IPS-20b (cell line): Measurements from ENCODE around the gene PRELID3B.

ENCODE experiments used
- H3K27ac ChIP-seq: one replicate; pipeline ENCODE4 v1.5.1; 2013; ENCODE audit warnings: low read length
- H3K27me3 ChIP-seq: 2 replicates; pipeline ENCODE4 v1.6.1; 2013; ENCODE audit warnings: mild to moderate bottlenecking, low read length, inconsistent platforms; ENCODE audit not compliant: insufficient read depth
- H3K36me3 ChIP-seq: 2 replicates; pipeline ENCODE4 v1.6.1; 2013; ENCODE audit warnings: low read depth, mild to moderate bottlenecking, inconsistent platforms, low read length, moderate library complexity; ENCODE audit not compliant: insufficient read depth
- H3K4me1 ChIP-seq: 2 replicates; pipeline ENCODE4 v1.6.1; 2013; ENCODE audit warnings: mild to moderate bottlenecking, control low read depth, inconsistent platforms, low read length, moderate library complexity; ENCODE audit not compliant: insufficient read depth
- H3K4me3 ChIP-seq: 2 replicates; pipeline ENCODE4 v1.5.1; 2013; ENCODE audit warnings: mild to moderate bottlenecking, low read length, inconsistent platforms
- H3K9ac ChIP-seq: 2 replicates; pipeline ENCODE4 v1.6.1; 2013; ENCODE audit warnings: low read depth, mild to moderate bottlenecking, inconsistent platforms, low read length, moderate library complexity
- H3K9me3 ChIP-seq: 2 replicates; pipeline ENCODE4 v1.6.1; 2013; ENCODE audit warnings: mild to moderate bottlenecking, low read depth, low read length, inconsistent platforms; ENCODE audit not compliant: insufficient read depth

PRELID3B gene

DNA sequence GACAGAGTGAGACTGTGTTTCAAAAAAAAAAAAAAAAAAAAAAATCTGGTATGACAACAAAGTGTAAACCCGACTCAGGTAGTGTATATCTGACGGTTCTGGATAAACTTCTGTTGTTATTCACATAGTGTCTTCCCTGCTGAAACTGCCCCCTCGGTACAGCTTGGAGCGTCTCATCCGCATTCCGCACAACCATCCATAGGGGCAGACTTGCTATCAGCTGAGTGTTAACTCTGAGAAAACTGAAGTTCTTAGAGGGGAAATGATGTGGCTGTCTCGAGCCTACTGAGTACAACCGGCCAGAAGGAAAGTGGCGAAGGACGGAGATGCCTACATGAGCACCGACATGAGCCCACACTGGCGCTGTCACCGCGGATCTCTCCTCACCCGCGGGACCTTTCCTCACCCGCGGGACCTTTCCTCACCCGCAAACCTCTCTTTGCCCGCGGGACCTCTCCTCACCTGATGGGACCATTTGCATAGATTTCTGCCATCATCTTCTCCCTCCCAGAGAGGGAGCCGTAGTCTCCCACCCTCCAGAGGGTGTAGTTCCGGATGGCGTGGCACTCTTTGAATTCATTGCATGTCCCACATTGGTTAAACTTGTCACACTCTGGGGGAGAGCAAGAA lies 45.3 kb downstream of the PRELID3B start:
- H3K4me3 ChIP-seq, result no peak overlapping the region
- H3K9me3 ChIP-seq, result no peaks in the 10 kb centered on the region
- H3K36me3 ChIP-seq, result peaks cover 53% of the 10 kb centered on the region
- no peak overlapping the region for H3K27ac ChIP-seq
- no peak overlapping the region for H3K9ac ChIP-seq
- no peaks in the 10 kb centered on the region for H3K27me3 ChIP-seq
- H3K4me1 ChIP-seq, result no peaks in the 10 kb centered on the region

DNA sequence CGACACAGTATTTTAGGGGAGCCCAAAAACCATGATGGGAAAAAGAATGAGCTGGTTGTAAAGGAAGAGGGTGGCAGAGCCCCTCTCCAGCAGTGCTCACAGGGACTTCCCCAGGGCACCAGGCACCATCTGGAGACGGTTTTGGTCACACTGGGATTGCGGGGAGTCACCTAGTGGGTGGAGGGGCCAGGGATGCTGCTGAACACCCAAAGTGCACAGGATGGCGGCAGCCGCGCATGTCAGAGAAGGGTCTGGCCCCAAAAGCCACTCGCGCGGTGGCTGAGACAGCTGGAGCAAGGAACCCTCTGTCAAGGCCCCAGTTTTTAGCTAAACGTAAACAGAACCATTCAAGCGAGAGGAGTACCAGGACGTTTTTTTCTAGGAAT lies 46.4 kb downstream of the PRELID3B start:
- H3K4me1 ChIP-seq, result no peaks in the 10 kb centered on the region
- no peak overlapping the region for H3K9ac ChIP-seq
- H3K36me3 ChIP-seq, result peaks cover 64% of the 10 kb centered on the region
- H3K27me3 ChIP-seq, result no peaks in the 10 kb centered on the region
- H3K4me3 ChIP-seq, result no peak overlapping the region
- H3K27ac ChIP-seq, result no peak overlapping the region
- H3K9me3 ChIP-seq, result no peaks in the 10 kb centered on the region

DNA sequence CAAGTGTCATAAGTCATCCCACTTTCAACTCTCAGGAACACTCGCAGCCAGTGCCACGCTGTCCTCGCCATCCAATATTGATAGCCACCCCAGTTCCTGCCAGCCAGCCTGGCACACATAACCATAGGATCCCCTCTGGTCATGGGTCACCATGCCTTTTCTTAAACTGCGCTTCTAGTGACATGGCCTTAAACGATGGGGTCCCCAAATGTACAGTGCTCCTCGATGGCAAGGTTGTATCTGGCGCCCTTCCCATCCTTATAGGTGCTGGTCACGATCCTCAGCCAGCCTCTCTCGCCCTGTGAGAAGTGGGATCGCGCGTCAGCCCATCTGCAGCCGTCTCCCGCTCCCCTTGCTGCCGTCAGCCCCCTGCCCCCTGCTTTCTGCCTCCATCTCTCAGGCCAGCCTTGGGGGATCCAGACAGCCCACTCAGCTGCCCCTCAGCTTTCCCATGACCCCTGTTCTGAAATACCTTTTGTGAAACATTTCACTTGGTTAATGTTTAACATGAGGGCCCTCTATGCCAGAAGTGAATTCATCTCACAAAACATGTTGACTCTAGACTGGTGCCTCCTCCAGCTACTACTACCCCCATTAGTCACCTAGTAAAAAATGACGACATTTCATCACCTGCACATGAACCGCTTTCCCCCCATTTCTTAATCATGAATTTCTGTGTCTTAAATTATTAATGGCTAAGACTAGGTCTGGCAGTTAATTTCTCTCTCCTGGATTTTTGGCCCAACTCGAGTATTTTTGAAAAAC lies 46.9 kb downstream of the PRELID3B start:
- Histone ChIP-seq H3K27me3 (no peaks in the 10 kb centered on the region), H3K36me3 (peaks cover 69% of the 10 kb centered on the region), H3K4me1 (no peaks in the 10 kb centered on the region), H3K4me3 (no peak overlapping the region), H3K27ac (no peak overlapping the region), H3K9ac (no peak overlapping the region), H3K9me3 (no peaks in the 10 kb centered on the region)

DNA sequence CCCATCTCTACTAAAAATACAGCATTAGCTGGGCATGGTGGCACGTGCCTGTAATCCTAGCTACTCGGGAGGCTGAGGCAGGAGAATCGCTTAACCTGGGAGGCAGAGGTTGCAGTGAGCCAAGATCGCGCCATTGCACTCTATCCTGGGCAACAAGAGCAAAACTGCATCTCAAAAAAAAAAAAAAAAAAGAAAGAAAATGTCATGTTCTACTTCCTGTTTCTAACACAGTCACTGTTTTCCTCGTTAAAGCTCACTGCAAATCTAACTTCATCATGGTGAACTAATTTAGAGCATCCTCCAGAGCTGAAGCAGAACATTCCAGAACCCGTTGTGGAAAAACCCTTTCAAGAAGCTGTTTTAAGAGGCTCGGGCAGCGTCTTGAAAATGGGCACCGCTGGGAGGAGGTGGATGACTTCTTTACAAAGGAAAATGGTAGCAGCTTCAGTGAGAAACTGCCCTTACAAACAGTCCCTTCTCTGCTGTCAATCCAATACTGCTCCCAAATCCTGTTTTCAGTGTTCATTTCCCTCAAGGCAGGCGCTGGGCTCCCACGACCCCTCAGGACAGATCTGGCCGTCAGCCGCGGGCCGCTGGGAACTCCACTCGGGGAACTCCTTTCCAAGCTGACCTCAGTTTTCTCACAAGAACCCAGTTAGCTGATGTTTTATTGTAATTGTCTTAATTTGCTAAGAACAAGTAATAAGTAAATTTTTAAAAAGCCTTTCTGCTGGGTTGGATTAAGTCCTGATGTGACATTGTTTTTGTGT lies 48.0 kb downstream of the PRELID3B start:
- Histone ChIP-seq H3K9me3 (no peaks in the 10 kb centered on the region), H3K9ac (no peak overlapping the region), H3K4me1 (no peaks in the 10 kb centered on the region), H3K27me3 (no peaks in the 10 kb centered on the region), H3K4me3 (no peak overlapping the region), H3K36me3 (peaks cover 80% of the 10 kb centered on the region), H3K27ac (no peak overlapping the region)

DNA sequence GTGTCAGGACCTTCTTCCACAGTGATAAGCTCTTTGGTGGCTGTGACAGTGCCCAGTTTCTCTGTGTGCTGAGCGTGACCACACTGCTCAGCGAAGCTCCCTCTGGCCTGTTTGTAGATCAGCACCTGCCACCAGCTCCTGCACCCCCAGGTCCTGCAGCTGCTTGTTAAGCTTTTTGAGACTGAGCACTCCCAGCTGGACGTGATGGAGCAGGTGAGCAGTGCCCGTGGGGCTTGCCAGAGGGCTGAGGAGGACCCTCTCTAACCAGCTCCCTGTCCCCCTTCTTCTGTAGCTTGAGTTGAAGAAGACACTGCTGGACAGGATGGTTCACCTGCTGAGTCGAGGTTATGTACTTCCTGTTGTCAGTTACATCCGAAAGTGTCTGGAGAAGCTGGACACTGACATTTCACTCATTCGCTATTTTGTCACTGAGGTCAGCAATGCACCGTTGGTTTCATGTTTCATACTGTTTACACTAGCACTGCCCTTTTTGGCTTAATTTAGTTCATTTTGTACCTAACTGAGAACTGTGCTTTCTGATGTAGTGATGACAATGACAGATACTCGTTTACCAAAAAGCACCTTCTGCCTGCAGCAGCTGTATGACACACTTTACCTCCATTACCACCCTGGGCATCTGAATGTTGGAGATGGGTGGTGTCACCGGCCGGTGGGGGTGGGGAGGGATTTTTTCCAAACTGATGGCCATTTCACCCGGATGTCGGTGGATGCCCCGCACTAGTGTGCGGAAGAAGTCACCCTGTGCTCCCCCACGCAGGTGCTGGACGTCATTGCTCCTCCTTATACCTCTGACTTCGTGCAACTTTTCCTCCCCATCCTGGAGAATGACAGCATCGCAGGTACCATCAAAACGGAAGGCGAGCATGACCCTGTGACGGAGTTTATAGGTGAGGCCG lies 49.0 kb downstream of the PRELID3B start:
- Histone ChIP-seq H3K9ac (no peak overlapping the region), H3K27ac (no peak overlapping the region)

DNA sequence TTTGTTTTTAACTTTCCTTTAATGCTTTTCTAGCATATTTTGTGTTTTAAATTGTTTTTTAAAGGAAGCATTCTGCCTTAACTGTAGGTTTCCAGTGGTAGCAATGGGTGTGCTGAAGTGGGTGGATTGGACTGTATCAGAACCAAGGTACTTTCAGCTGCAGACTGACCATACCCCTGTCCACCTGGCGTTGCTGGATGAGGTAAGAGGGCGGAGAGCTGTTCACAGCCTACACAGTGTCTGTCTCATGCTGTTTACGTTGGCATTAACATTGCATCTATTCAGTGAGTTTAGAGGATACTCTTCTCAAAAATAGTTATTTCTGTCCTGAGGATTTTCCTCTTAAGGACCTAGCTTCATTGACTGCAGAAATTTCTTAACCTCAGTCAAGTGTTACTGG lies 49.7 kb downstream of the PRELID3B start:
- no peak overlapping the region for H3K4me3 ChIP-seq
- no peak overlapping the region for H3K27ac ChIP-seq
- H3K4me1 ChIP-seq, result no peaks in the 10 kb centered on the region
- no peak overlapping the region for H3K9ac ChIP-seq
- H3K9me3 ChIP-seq, result no peaks in the 10 kb centered on the region
- no peaks in the 10 kb centered on the region for H3K27me3 ChIP-seq
- H3K36me3 ChIP-seq, result peaks cover 94% of the 10 kb centered on the region

More for the DNA sequence above, 49.0 kb downstream of the PRELID3B start:
- Histone ChIP-seq H3K36me3 (peaks cover 90% of the 10 kb centered on the region), H3K4me3 (no peak overlapping the region), H3K4me1 (no peaks in the 10 kb centered on the region), H3K9me3 (no peaks in the 10 kb centered on the region), H3K27me3 (no peaks in the 10 kb centered on the region)

DNA sequence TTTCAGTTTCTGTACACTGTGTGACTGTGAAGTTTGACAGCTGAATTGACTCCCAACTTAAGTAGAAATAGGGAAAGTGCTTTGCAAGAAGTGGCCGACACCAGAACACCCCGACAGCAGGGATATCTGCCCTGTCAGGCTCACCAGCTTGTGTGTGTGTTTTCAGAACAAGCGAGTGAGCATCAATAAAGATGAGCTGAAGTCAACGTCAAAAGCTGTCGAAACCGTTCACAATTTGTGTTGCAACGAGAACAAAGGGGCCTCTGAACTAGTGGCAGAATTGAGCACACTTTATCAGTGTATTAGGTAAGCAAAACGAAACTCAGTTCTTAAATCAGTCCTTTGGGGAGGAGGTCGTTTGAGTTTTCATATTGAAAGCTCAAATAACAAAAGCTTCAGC lies 50.9 kb downstream of the PRELID3B start:
- H3K27ac ChIP-seq, result no peak overlapping the region
- H3K4me3 ChIP-seq, result no peak overlapping the region
- H3K27me3 ChIP-seq, result no peaks in the 10 kb centered on the region
- H3K4me1 ChIP-seq, result no peaks in the 10 kb centered on the region
- no peak overlapping the region for H3K9ac ChIP-seq
- H3K9me3 ChIP-seq, result no peaks in the 10 kb centered on the region
- peaks cover 100% of the 10 kb centered on the region for H3K36me3 ChIP-seq

DNA sequence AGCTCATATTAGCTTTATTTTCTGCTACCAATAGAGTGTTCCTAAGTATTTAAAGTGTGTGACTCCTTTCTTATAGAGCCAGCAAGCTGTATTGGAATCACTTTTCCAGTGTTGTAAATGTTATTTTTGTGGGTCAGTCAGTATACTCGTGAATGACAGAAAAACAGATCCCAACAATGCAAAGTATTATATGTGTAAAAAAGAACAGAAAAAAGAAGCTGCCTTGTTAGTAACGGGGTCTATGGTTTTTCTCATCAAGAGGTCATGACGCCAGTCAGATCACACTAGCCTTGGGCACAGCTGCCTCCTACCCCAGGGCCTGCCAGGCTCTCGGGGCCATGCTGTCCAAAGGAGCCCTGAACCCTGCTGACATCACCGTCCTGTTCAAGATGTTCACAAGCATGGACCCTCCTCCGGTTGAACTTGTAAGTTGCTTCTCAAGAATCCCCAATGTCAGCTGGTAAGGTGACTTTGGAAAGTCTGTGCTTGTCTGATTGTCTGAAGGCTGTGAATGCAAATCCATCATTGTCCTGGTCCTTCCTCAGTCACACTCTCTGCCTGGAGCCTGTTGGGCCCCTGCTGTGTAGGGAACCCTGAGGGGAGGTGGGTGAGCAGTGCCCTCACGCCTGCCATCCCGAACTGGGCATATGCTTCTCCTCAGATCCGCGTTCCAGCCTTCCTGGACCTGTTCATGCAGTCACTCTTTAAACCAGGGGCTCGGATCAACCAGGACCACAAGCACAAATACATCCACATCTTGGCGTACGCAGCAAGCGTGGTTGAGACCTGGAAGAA lies 51.7 kb downstream of the PRELID3B start:
- no peak overlapping the region for H3K4me3 ChIP-seq
- H3K27ac ChIP-seq, result no peak overlapping the region
- peaks cover 100% of the 10 kb centered on the region for H3K36me3 ChIP-seq
- no peaks in the 10 kb centered on the region for H3K4me1 ChIP-seq
- H3K27me3 ChIP-seq, result no peaks in the 10 kb centered on the region
- no peak overlapping the region for H3K9ac ChIP-seq
- no peaks in the 10 kb centered on the region for H3K9me3 ChIP-seq

DNA sequence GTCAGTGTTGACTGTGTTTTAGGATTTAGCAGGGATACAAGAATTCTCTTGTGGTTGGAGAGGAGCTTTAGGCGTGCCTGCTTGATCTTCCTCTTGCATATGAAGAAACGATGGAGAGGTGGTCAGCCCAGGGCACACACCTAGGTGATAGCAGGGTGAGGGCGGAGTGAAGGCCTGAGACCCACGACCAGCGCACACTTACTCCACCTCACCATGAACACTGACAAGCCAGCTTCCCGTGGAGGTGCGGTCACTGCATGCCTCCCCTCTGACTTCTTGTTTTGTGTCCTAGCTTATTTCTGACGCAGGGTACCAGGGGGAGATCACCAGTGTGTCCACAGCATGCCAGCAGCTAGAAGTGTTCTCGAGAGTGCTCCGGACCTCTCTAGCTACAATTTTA lies 53.4 kb downstream of the PRELID3B start:
- no peak overlapping the region for H3K9ac ChIP-seq
- no peak overlapping the region for H3K27ac ChIP-seq
- peaks cover 4% of the 10 kb centered on the region for H3K4me1 ChIP-seq
- no peaks in the 10 kb centered on the region for H3K9me3 ChIP-seq
- H3K36me3 ChIP-seq, result peaks cover 85% of the 10 kb centered on the region
- H3K27me3 ChIP-seq, result no peaks in the 10 kb centered on the region
- no peak overlapping the region for H3K4me3 ChIP-seq

DNA sequence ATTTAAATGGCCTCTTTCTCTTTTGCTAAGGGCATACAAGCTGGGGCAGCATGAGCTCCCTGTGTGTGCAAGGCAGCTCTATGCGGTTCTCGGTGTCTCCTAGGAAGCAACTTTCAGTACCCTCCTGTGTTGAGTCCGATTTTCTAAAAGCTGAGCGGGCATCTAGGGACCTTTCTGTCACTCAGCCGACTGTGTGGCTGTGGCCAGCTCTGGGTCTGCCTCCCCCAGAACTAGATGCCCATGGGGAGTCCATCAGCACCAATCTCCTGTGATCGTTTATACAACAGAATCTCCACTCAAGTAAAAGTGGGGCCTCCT lies 54.1 kb downstream of the PRELID3B start:
- Histone ChIP-seq H3K27me3 (no peaks in the 10 kb centered on the region), H3K4me1 (peaks cover 8% of the 10 kb centered on the region), H3K4me3 (no peak overlapping the region), H3K27ac (no peak overlapping the region), H3K36me3 (peaks cover 78% of the 10 kb centered on the region), H3K9ac (no peak overlapping the region), H3K9me3 (no peaks in the 10 kb centered on the region)
